Stimulated activated CD4-positive, alpha-beta T cell treated with anti-CD3 and anti-CD28 coated beads, Interleukin-12 subunit alpha, Interleukin-12 subunit beta, amount 100 ng/mL, for 48 hours (primary cell): ENCODE results near the gene SPATA2L.

Experiments
- DNase-seq, 3 donors: peaks; one replicate each; pipeline ENCODE4 v3.0.0-alpha.2; 2020; ENCODE audit warnings: low read depth in 2 of 3, low spot score in 1 of 3

Gene SPATA2L

DNA sequence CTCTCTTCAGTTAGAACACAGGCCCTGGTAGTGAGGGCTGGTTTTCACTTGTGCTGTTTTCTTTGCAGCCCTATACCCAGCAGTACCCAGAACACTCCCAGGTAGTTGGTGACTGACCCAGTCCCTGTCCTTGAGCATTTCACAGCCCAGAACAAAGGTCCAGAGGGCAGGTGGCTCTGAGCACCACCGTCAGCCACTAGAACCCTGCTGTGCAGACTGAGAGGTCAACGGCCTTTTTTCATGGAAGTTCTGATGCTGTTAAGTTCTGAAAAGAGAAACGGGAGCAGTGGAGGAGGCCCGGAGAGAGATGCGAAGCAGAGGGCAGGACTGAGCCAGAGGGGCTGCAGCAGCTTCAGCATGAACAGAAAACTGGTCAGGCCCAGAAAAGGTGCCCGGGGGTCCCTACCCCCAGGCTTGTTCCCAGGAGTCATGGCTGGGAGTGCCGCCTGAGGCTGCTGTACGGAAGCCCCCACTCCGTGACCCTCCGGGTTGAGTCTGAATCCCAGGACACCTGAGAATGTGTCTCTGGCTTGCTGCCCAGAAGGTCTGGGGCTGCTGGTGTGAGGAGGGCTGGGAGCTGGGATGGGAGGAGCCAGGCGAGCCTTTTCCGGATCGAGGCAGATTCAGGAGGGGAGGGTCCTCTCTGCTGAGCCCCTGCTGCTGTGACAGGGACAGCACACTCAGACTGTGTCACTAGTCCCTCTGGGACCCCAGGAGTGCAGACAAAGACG, 28.5 kb upstream of the SPATA2L start:
- no peak for DNase-seq

DNA sequence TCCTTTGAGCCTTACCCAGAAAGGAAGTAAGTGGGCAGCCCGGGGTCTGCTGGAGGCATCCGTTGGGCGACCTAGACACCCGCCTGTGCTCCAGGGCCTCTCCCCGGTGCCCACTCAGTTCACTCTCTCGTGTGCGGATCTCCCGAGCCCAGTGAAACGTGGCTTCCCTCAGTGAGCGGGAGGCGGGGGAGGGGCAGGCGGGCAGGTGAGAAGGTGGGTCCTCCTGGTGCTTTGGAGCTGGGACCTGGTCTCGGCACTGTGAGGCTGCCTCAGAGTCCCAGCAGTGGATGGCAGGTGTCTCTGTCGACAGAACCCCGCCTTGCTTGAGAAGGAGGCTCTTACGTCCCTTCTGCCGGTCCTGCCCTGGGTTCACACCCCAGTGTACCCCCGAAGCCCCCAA, 27.8 kb upstream of the SPATA2L start:
- no peak for DNase-seq

DNA sequence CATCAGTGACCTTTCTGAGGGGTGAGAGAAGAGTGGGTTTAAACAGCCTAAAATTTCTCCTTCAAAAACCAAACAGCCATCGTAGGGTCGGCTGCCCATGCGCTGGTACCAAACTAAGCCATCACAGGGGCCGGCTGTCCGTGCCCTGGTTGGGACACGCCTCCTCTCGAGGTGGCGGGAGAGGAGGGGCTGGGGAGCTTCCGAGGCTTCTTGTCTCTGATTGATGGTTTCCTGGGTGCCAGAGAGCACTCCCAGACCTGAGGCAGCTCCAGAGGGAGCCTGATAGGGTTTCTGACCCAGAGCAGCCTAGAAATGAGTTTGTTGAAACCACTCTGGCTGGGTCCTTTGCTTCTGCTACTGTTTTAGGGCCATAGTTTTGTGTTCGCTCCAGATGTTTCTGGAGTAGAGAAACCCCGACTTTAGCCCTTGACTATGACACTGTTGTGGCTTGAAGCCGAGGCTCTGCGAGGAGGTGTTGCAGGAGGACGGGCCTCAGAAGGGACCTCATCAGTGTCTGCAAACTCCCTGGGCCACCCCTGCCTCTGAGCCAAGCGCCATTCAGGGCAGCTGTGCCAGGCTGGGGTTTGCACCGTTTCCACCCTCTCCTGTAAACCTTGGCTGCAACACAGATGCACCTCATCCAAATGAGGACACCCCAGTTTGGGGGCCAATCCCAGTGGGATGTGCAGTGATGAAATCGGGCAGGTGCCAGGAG, 26.1 kb upstream of the SPATA2L start:
- DNase-seq: no peak

DNA sequence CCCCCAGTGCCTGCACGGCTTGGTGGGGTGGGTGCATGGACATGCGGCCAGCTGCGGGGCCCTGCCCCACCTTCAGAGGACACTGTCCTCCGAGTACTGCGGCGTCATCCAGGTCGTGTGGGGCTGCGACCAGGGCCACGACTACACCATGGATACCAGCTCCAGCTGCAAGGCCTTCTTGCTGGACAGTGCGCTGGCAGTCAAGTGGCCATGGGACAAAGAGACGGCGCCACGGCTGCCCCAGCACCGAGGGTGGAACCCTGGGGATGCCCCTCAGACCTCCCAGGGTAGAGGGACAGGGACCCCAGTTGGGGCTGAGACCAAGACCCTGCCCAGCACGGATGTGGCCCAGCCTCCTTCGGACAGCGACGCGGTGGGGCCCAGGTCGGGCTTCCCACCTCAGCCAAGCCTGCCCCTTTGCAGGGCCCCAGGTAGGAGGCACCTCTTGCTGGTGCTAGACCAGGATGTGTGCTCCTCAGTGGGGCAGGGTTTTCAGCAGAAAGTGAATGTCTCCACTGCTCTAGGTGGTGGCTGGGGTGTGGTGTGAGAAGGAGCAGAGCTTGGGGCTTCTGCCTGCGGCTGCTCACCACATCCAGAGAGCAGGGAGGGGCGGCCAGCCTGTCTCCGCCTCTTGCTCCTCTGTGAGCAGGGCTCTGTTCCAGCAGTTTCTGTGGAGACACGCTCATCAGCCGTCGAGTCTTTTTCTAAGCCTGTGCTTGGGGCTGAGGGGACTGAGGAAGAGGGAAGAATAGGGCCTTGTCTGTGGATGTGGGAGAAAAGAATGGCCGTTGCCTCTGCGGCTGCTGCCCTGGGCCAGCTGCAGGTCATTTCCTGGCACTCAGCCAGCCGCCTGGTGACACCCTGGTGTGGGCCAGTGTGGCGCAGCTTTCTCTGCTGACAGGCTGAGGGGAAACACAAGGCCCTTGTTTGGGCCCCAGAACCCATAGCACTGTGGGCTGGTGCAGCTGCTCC, 22.1 kb upstream of the SPATA2L start:
- peak; percentile 48 to 54 (median 51) for DNase-seq

DNA sequence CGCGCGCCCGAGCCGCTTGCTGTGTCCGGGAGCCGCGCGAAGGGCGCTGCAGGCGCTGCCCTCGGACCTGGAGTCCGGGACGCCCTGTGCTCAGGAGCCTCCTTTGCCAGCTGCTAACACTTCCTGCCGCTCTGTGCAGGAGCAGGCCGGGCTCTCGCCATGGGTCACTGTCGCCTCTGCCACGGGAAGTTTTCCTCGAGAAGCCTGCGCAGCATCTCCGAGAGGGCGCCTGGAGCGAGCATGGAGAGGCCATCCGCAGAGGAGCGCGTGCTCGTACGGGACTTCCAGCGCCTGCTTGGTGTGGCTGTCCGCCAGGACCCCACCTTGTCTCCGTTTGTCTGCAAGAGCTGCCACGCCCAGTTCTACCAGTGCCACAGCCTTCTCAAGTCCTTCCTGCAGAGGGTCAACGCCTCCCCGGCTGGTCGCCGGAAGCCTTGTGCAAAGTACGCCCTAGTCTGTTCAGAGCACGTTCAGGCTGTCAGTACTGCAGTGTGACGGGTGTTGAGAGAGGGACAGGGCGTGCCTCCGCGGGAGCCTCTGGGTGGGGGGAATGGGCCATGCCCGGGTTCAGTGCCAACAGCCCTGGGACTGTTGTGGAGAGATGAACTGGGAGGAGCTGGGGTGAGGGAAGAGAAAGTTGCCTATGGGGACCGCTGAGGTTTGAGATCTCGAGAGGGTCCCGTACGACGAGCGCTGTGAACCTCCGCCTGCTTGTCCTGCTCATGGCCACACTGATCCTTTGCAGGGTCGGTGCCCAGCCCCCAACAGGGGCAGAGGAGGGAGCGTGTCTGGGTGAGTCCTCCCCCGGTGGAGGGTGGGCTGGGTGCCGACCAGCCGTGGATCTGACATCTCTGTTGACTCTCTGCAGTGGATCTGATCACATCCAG, 21.1 kb upstream of the SPATA2L start:
- peak; percentile 38 to 59 (median 54) for DNase-seq

DNA sequence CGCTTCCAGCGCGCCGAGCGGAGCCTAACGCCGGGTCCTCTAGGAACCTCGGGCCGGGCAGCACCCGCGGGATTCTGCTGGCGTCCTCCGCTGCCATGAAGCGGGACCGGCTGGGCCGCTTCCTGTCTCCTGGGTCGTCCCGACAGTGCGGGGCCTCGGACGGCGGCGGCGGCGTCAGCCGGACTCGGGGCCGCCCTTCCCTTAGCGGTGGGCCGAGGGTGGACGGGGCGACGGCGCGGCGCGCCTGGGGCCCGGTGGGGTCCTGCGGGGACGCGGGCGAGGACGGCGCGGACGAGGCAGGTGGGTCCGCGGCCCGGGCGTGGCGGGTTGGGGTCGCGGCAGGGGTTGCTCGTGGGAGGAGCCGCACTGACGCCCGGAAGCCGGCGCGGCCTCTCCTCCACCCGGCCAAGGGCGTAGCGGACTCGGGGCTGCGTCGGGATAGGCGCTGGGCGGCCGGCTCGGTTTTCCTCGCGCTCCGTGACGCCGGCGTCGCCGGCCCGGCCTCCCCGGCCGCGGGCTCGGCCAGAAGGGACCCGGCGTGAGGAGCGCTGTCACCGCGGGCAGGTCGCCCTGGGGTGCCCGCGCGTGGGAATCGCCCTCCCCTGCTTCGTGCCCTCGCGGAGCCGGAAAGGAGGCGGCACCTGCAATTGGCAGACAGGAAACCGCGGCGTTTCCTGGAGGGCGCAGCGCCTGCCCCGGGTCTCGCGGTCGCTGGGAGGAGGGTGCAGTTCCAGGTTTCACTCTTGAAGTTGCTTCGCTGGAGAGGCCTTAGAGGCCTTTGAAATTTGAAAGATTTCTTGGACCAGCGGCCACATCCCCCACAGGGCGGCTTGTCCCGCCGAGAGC, 20.3 kb upstream of the SPATA2L start:
- peak; percentile 55 to 74 (median 60) for DNase-seq

DNA sequence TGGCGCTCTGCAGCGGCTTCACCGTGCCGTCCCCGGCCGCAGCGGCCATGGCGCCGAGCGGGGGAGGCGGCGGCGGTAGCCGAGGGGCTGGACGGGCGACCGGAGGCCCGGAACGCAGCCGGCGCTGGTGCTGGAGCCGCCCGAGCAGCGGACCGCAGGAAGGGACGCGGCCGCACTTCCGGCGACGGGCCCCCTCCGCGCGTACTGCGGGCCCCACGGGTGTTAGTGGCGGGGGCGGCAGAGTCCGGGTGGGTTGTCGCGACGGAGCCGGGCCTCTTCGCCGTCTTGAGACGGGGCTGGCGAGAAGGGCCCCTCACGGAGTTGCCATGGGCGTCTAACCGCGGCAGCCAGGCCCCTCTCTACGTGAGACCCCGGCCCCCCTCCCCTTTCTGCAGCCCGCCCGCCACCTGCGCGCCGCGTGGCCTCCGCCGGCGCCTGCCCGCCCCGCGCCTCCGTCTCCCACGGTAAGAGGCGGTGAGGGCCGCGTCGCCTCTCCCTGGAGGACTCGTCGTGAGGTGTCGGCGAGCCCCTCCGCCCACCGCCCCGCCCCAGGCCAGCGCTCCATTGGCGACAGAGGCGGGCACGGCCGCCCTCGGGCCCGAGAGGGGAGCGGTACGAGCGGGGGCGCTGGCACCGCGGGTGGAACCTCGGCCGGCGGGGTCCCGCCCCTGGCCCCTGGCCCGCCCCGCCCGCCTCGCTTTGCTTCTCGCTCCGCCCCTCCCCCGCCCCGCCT, 19.5 kb upstream of the SPATA2L start, which contains the start of the genes VPS9D1 and ZNF276:
Gene VPS9D1 (minus strand): TSS at position 86 of the 733 bp plus-strand sequence. CDS start 37 bp downstream, at position 49.
Gene ZNF276 (plus strand): TSS at position 725 of the 733 bp plus-strand sequence. CDS start 104 bp downstream, outside the sequence.
- peak; percentile 71 to 86 (median 72) for DNase-seq

DNA sequence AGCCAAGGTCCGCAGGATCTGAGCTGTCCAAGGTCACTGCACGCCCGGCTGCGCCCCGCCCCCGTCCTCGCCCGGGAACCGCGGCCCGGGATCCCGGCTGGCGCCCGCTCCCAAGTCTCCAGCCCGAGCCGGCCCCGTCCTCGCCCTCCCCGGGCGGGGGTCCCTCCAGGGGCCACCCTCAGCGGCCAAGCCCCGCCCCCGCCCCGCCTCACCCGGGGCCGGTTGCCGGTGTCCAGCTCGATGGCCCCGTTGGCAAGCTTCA, 19.0 kb upstream of the SPATA2L start:
- no peak for DNase-seq

DNA sequence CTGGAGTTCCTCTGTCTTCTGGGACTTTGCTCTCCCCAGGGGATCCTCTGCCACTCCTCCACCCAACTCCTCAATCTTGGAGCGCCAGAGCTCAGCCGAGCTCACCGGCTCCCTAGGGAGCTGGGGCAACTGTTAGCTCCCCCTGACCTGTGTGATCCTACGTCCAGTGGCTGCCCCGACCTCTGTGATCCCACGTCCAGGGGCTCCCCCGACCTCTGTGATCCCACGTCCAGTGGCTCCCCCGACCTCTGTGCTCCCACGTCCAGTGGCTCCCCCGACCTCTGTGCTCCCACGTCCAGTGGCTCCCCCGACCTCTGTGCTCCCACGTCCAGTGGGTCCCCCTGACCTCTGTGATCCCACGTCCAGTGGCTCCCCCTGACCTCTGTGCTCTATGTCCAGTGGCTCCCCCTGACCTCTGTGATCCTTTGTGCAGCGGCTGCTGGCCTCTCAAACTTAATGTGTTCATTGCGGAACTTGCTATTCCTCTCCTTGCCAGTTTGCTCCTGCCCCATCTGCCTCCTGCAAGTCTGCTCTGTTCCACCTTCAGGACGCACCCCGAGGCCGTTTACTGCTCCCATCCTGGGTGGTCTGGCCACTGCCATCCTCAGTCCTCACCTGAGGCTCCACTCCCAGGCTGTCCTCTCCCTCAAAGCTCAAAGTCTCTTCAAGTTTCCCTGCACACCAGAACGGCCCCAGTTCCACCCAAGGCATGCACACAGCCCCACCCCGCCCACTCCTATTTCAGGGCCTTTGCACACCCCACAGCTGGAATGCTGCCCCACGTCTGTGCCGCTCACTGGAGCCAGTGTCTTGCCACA, 16.4 kb upstream of the SPATA2L start:
- no peak for DNase-seq

DNA sequence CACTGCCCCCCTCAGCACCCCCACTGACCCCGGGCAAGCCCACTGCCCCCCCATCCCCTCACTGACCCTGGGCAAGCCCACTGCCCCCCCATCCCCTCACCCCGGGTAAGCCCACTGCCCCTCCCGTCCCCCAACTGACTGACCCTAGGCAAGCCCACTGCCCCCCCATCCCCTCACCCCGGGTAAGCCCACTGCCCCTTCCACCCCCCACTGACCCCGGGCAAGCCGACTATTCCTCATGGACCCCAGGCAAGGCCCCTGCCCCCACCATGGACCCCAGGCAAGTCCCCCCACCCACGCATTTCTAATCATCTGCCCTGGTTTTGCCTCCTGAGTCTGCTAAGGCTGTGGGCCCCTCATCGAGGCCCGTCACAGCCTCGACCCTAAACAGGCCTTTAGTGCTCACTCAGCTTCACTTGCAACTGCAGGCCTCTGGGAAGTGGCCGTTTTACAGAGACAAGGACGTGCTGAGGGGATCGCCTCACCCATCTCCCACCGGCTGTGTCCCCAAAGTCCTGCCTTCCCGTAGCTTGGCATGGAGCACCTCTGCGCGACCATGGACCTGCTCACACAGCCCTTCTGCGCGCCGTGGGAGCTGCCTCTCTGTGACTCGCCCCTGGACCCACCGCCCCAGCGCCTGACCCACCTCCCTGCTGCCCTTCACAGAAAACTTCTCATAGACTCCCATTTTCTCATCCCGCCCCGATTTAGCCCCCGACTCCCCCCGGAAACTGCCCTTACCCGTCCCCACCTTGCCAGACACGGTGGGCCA, 15.6 kb upstream of the SPATA2L start:
- no peak for DNase-seq

DNA sequence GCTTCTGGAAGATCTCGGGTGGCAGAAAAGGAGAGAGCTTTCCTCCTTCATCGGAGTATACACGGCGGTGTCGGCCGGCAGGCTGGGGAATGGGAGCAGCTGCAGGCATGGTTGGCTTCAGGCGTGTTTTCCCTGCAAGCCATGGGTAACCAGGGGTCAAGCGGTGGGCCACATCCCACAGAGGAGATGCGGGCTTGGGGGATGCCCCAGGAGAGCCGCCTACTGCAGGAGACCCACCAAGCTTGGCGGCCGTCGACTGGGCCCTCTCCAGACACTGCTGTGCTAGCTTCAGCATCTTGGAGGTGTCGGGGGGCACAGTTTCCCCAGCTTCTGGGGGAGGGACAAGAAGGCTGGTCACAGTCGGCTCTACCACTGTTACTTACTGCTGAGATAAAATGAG, 15.0 kb upstream of the SPATA2L start:
- DNase-seq: no peak

DNA sequence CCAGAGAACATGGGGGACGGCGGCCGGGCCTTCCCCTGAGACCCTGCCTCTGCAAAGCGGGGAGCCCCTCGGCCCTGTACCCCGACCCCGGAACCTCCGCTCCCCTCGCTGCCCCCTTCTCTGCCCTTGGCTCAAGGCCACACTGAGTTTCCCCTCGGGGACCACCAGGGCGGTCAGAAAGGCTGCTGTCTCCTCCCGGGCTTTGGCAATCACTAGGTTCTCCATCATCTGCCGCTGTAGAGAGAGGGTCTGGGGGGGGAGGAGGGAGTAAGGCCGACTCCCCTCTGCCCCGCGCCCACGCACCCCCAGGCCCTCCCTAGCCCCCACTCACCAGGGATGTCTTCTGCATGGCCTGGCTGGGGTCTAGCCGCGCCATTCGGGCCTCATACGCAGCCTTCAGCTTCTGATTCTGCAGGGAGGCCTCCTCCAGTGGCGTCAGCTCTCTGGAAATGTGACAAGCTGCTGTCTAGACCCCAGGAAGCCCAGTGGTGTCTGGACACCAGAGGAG, 10.8 kb upstream of the SPATA2L start:
- no peak for DNase-seq

DNA sequence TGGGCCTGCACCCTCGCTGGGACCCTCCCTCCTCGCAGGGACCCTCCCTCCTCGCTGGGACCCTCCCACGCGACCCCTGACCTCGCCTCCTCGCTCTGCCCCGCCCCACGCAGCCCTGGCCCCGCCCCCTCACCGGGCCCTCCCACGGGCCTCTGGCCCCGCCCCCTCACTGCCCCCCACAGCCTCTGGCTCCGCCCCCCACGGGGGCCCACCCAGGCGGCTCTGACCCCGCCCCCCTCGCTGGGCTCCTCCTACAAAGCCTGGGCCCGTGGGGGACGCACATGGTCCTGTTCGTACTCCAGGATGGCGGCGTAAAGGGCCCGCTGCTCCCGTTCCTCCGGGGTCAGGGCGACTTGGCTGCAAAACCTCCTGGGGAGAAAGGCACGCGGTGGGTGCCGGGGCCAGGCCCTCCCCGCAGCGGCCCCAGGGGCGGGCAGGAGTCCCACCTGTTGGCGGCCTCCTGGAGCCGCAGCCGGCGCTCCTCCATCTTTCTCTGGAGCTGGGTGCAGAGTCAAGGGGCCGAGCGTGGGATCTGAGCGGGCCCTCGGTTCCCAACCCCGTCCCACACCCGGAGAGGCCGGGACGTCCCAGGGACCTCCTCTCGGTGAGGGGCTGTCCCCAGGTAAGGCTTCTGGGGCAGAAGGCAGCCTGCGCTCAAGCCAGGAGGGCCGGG, 10.2 kb upstream of the SPATA2L start:
- peak; percentile 58 to 80 (median 73) for DNase-seq

DNA sequence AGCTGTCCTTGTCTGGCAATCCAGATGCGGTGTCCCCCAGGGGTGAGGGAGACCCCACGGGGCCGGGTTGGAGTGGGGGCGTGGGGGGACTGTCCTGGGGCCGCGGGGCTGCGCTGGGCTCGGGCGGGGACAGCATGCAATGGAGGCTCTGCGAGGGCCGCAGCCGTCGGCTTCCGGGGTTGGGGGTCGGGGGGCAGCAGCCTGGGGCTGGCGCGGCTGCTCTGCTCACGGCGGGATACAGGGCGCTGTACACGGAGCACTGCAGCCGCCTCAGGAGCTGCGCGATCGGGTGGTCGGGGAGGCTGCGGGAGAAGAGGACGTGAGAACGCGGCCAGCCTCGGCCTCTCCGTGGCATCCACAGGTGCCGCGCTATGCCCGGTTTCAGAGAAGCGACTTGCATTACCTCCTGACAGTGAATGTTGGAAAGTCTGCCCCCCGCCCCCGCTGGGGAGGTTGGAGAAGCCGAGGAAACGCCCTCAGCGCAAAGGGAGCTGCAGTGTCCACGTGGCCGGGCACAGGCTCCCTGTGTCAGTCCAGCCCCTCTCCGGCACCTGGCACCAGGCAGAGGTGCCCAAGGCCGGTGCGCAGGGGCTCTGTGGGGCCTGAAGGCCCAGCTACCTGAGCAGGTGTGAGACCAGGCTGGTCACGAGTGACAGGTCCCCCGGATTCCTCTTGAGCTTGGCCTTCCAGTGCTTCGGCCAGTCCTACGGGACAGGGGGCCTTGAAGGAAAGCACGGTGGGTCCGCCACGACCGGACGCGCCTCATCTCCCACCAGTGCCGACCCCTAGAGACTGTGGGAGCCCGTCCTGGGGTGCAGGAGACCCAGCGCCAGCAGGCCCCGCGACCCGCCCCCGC, 9.4 kb upstream of the SPATA2L start:
- no peak for DNase-seq

DNA sequence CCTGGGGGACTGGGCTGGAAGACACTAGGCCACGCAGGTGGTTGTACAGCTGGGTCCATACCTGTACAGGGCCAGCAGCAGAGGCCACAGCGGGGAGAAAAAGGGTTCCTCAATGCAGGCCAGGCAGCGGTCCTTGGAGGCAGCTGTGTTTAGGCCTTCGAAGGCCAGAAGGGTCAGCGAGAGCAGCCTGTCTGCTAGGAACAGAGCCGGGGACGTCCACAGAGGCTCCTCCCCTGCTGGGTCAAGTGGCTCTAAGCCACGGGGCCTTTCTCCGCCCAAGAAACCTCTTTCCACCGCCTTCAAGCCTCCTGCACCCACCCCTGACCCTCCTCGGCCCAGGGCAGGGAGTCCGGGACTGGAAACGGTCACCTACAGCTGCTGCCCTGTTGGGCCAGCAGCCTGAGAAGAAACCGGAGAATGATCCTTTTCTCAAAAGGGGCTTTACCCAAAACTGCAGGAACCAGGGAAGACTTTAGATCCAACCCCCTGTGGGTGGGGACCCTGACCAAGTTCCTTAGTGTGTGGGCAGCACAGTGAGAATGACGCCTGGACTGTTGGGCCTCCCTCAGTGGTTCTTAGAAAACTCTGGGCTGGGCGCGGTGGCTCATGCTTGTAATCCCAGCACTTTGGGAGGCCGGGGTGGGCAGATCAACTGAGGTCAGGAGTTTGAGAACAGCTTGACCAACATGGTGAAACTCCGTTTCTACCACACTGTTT, 8.4 kb upstream of the SPATA2L start:
- no peak for DNase-seq
